ENCODE measurements around the gene POLE.

POLE gene

GRCh38 chr12:132617135-132617701 is 69.9 kb downstream of the POLE start:
- H3K4me3 ChIP-seq (ENCODE audit: low read depth, low read length) = no peak overlapping the region
- DNase-seq (ENCODE audit: low read depth) = no peak
- in situ Hi-C loops (cut with HindIII; ENCODE audit: low sequenced_read_pairs) = loop anchor here (5.0 kb wide), 1 partner anchor 70 kb away; the partner anchor contains the start of genes POLE and PXMP2
- no peak for TF ChIP-seq CTCF (IDR thresholded peaks at IDR 0.05; ENCODE audit: low read depth, low read length, missing control alignments)

- DNase-seq (ENCODE audit: low read depth) = no peak
- in situ Hi-C loops (cut with HindIII; ENCODE audit: low sequenced_read_pairs) = loop anchor here (5.0 kb wide), 1 partner anchor 72 kb away; the partner anchor contains the start of genes POLE and PXMP2
- H3K4me3 ChIP-seq (ENCODE audit: low read depth, low read length) = no peak overlapping the region
- TF ChIP-seq CTCF (IDR thresholded peaks at IDR 0.05; ENCODE audit: low read depth, low read length, missing control alignments) = no peak
Observed at GRCh38 chr12:132615579-132616038, 71.5 kb downstream of the POLE start.

- DNase-seq (ENCODE audit: low read depth) = peak; percentile 65
- TF ChIP-seq CTCF (IDR thresholded peaks at IDR 0.05; ENCODE audit: low read depth, low read length, missing control alignments) = peak; percentile 89
- no peak overlapping the region for H3K4me3 ChIP-seq (ENCODE audit: low read depth, low read length)
Observed at GRCh38 chr12:132614861-132615578, 72.1 kb downstream of the POLE start.

GRCh38 chr12:132614029-132614428 is 73.1 kb downstream of the POLE start:
- no peak for TF ChIP-seq CTCF (IDR thresholded peaks at IDR 0.05; ENCODE audit: low read depth, low read length, missing control alignments)
- DNase-seq (ENCODE audit: low read depth) = no peak
- in situ Hi-C loops (cut with HindIII; ENCODE audit: low sequenced_read_pairs) = no loop called here
- H3K4me3 ChIP-seq (ENCODE audit: low read depth, low read length) = no peak overlapping the region

More at GRCh38 chr12:132614861-132615578, 72.1 kb downstream of the POLE start:
- in situ Hi-C loops (cut with HindIII; ENCODE audit: low sequenced_read_pairs) = loop anchor here (5.0 kb wide), 1 partner anchor 72 kb away; the partner anchor contains the start of genes POLE and PXMP2

- DNase-seq (ENCODE audit: low read depth) = no peak
- in situ Hi-C loops (cut with HindIII; ENCODE audit: low sequenced_read_pairs) = no loop called here
- H3K4me3 ChIP-seq (ENCODE audit: low read depth, low read length) = no peak overlapping the region
- TF ChIP-seq CTCF (IDR thresholded peaks at IDR 0.05; ENCODE audit: low read depth, low read length, missing control alignments) = no peak
Observed at GRCh38 chr12:132611620-132612019, 75.5 kb downstream of the POLE start.

GRCh38 chr12:132610866-132611602 is 76.1 kb downstream of the POLE start:
- DNase-seq (ENCODE audit: low read depth) = no peak
- peak overlapping the region; percentile 27 for H3K4me3 ChIP-seq (ENCODE audit: low read depth, low read length)
- in situ Hi-C loops (cut with HindIII; ENCODE audit: low sequenced_read_pairs) = no loop called here
- no peak for TF ChIP-seq CTCF (IDR thresholded peaks at IDR 0.05; ENCODE audit: low read depth, low read length, missing control alignments)
